Nephron (organoid): ENCODE data around the gene HOMER2.

Experiments used
- H3K27ac Mint-ChIP-seq, 3 experiments: 2 replicates each; pipeline ENCODE4 v1.8.0; 2020; ENCODE audit warnings: mixed read lengths in 3 of 3, mild to moderate bottlenecking in 2 of 3, moderate library complexity in 1 of 3
- H3K27me3 Mint-ChIP-seq: 2 replicates; pipeline ENCODE4 v1.8.0; 2021; ENCODE audit warnings: low read depth, mild to moderate bottlenecking, moderate library complexity, mixed read lengths
- H3K36me3 Mint-ChIP-seq: 2 replicates; pipeline ENCODE4 v1.8.0; 2020; ENCODE audit warnings: low read depth, mixed read lengths
- H3K4me1 Mint-ChIP-seq: 2 replicates; pipeline ENCODE4 v1.8.0; 2020; ENCODE audit warnings: mixed read lengths
- H3K4me3 Mint-ChIP-seq, 3 experiments: 2 replicates each; pipeline ENCODE4 v1.8.0; 2020; ENCODE audit warnings: mild to moderate bottlenecking in 3 of 3, mixed read lengths in 3 of 3, moderate library complexity in 2 of 3
- H3K9me3 Mint-ChIP-seq: 2 replicates; pipeline ENCODE4 v1.8.0; 2020; ENCODE audit warnings: mixed read lengths
- CTCF ChIP-seq, 3 experiments: fragments of 200-600 bp; sonication (generic); IDR thresholded peaks; one replicate each; pipeline ENCODE4 v1.5.0; 2021; ENCODE audit warnings: antibody characterized with exemption in 3 of 3; ENCODE audit not compliant: unreplicated experiment in 3 of 3

HOMER2 gene

GRCh38 chr15:82807920-82808633 is 144.4 kb downstream of the HOMER2 start:
- TF ChIP-seq CTCF (IDR thresholded peaks at IDR 0.05; ENCODE audit: unreplicated experiment in 3 of 3), result no peak

GRCh38 chr15:82805994-82806406 is 146.5 kb downstream of the HOMER2 start, which contains the start of gene FSD2:
FSD2 (minus strand) TSS chr15:82806069; CDS start chr15:82787390, 18,679 bp downstream.
- no peaks in the 10 kb centered on the region for H3K27me3 Mint-ChIP-seq
- H3K4me1 Mint-ChIP-seq, result peaks cover 46% of the 10 kb centered on the region
- no peaks in the 10 kb centered on the region for H3K9me3 Mint-ChIP-seq
- H3K4me3 Mint-ChIP-seq, result peak within 1 kb of the TSS in 2 of 3 experiments; percentile 63 to 82
- no peak for TF ChIP-seq CTCF (IDR thresholded peaks at IDR 0.05; ENCODE audit: unreplicated experiment in 3 of 3)
- H3K36me3 Mint-ChIP-seq, result no peaks in the 10 kb centered on the region
- peak within 1 kb of the TSS; percentile 51 to 78 (median 59) for H3K27ac Mint-ChIP-seq

More at GRCh38 chr15:82807920-82808633, 144.4 kb downstream of the HOMER2 start:
- Mint-ChIP-seq H3K27me3 (no peaks in the 10 kb centered on the region), H3K36me3 (peaks cover 4% of the 10 kb centered on the region), H3K4me3 (peak overlapping the region in 1 of 3 experiments; percentile 84), H3K4me1 (peaks cover 51% of the 10 kb centered on the region), H3K9me3 (no peaks in the 10 kb centered on the region), H3K27ac (no peak overlapping the region)

GRCh38 chr15:82804575-82804949 is 148.0 kb downstream of the HOMER2 start:
- Mint-ChIP-seq H3K27ac (no peak overlapping the region), H3K4me1 (peaks cover 38% of the 10 kb centered on the region), H3K9me3 (no peaks in the 10 kb centered on the region), H3K36me3 (no peaks in the 10 kb centered on the region), H3K4me3 (no peak overlapping the region), H3K27me3 (no peaks in the 10 kb centered on the region)
- TF ChIP-seq CTCF (IDR thresholded peaks at IDR 0.05; ENCODE audit: unreplicated experiment in 3 of 3), result no peak

- Mint-ChIP-seq H3K27me3 (no peaks in the 10 kb centered on the region), H3K4me1 (peaks cover 33% of the 10 kb centered on the region), H3K36me3 (no peaks in the 10 kb centered on the region), H3K9me3 (no peaks in the 10 kb centered on the region), H3K27ac (no peak overlapping the region), H3K4me3 (peak overlapping the region in 1 of 3 experiments; percentile 25)
- TF ChIP-seq CTCF (IDR thresholded peaks at IDR 0.05; ENCODE audit: unreplicated experiment in 3 of 3), result no peak
Observed at GRCh38 chr15:82803793-82804574, 148.5 kb downstream of the HOMER2 start.

- TF ChIP-seq CTCF (IDR thresholded peaks at IDR 0.05; ENCODE audit: unreplicated experiment in 3 of 3), result no peak
- H3K9me3 Mint-ChIP-seq, result no peaks in the 10 kb centered on the region
- H3K4me3 Mint-ChIP-seq, result no peak overlapping the region
- peaks cover 26% of the 10 kb centered on the region for H3K4me1 Mint-ChIP-seq
- H3K36me3 Mint-ChIP-seq, result no peaks in the 10 kb centered on the region
- no peak overlapping the region for H3K27ac Mint-ChIP-seq
- no peaks in the 10 kb centered on the region for H3K27me3 Mint-ChIP-seq
Observed at GRCh38 chr15:82802497-82802896, 150.0 kb downstream of the HOMER2 start.
